ENCODE measurements around the gene AMPH. TPM values are rescaled to one million over a fixed set of nuclear protein-coding genes. Genes with fewer than 3 reads are reported as not detected.

Gene AMPH
- total and polyA plus RNA-seq, 2 of the 4 experiments (the other 2 are of a cell fraction): 3.9 to 4.8 TPM

DNA sequence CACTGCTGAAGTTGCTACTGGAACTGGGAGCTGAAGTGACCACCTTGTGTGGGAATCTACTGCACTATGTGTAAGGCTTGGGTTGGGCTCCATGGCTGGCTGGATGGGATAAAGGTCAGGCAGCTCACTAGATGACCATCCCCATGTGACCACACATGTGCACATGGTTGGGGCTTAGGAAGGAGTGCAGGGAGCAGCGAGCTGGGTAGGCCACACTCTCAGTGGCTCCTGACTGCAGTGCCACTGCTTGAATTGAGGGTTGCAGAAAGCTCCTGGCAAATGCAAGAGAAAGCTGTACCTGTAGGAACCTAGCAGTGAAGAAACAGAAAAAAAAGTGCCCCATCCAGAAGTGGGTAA lies 47.5 kb upstream of the AMPH start:
- no CpG with 5 or more reads among the region's 1 CpG for WGBS, 2 experiments (ENCODE audit: extremely low coverage in 2 of 2, insufficient read length in 1 of 2)
- H3K56ac ChIP-seq (ENCODE audit: extremely low read depth, insufficient read depth, low read length): no peak overlapping the region
- H3K9ac ChIP-seq (ENCODE audit: low read depth, low read length): no peak overlapping the region
- H3K4me3 ChIP-seq (ENCODE audit: insufficient read depth, low read depth, low read length): no peak overlapping the region
- H3K9me3 ChIP-seq (ENCODE audit: control insufficient read depth, insufficient read depth, low read length): no peaks in the 10 kb centered on the region
- no peak overlapping the region for H2BK20ac ChIP-seq (ENCODE audit: low read depth, low read length)
- no peak overlapping the region for H2AFZ ChIP-seq (replicated peaks; ENCODE audit: low read length, poor library complexity)
- DNase-seq (no peak), ATAC-seq (ENCODE audit: low read depth) (no peak)
- no peak overlapping the region for H2AK9ac ChIP-seq (replicated peaks; ENCODE audit: low read depth, low read length, poor library complexity)
- no peak for TF ChIP-seq CHD1 (IDR thresholded peaks at IDR 0.05; ENCODE audit: low read depth, low read length)
- no peak for TF ChIP-seq CEBPB (IDR thresholded peaks at IDR 0.05; ENCODE audit: low read depth, low read length)
- no peak for TF ChIP-seq MXI1 (IDR thresholded peaks at IDR 0.05; ENCODE audit: borderline replicate concordance, low read depth, low read length)
- no peak for TF ChIP-seq MAFK (IDR thresholded peaks at IDR 0.05; ENCODE audit: low read depth, low read length)
- TF ChIP-seq RCOR1 (IDR thresholded peaks at IDR 0.05; ENCODE audit: insufficient replicate concordance, low read length): no peak
- TF ChIP-seq BHLHE40 (IDR thresholded peaks at IDR 0.05; ENCODE audit: low read depth, low read length): no peak
- no peak for TF ChIP-seq SMC3 (IDR thresholded peaks at IDR 0.05; ENCODE audit: low read depth, low read length)
- TF ChIP-seq, protein P1, sequence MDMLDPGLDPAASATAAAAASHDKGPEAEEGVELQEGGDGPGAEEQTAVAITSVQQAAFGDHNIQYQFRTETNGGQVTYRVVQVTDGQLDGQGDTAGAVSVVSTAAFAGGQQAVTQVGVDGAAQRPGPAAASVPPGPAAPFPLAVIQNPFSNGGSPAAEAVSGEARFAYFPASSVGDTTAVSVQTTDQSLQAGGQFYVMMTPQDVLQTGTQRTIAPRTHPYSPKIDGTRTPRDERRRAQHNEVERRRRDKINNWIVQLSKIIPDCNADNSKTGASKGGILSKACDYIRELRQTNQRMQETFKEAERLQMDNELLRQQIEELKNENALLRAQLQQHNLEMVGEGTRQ (IDR thresholded peaks at IDR 0.05; ENCODE audit: low read depth, low read length): no peak
- no peak for TF ChIP-seq POLR2A (IDR thresholded peaks at IDR 0.05; ENCODE audit: low read depth, low read length)
- TF ChIP-seq, protein P2, sequence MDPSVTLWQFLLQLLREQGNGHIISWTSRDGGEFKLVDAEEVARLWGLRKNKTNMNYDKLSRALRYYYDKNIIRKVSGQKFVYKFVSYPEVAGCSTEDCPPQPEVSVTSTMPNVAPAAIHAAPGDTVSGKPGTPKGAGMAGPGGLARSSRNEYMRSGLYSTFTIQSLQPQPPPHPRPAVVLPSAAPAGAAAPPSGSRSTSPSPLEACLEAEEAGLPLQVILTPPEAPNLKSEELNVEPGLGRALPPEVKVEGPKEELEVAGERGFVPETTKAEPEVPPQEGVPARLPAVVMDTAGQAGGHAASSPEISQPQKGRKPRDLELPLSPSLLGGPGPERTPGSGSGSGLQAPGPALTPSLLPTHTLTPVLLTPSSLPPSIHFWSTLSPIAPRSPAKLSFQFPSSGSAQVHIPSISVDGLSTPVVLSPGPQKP (IDR thresholded peaks at IDR 0.05; ENCODE audit: borderline replicate concordance, low read depth, low read length): no peak
- TF ChIP-seq, protein P3, sequence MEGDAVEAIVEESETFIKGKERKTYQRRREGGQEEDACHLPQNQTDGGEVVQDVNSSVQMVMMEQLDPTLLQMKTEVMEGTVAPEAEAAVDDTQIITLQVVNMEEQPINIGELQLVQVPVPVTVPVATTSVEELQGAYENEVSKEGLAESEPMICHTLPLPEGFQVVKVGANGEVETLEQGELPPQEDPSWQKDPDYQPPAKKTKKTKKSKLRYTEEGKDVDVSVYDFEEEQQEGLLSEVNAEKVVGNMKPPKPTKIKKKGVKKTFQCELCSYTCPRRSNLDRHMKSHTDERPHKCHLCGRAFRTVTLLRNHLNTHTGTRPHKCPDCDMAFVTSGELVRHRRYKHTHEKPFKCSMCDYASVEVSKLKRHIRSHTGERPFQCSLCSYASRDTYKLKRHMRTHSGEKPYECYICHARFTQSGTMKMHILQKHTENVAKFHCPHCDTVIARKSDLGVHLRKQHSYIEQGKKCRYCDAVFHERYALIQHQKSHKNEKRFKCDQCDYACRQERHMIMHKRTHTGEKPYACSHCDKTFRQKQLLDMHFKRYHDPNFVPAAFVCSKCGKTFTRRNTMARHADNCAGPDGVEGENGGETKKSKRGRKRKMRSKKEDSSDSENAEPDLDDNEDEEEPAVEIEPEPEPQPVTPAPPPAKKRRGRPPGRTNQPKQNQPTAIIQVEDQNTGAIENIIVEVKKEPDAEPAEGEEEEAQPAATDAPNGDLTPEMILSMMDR (conservative IDR thresholded peaks at IDR 0.05; ENCODE audit: low read depth, low read length): no peak
- TF ChIP-seq NFE2L2 (IDR thresholded peaks at IDR 0.05; ENCODE audit: low read depth, low read length): no peak
- no peak for TF ChIP-seq RFX5 (IDR thresholded peaks at IDR 0.05; ENCODE audit: low read depth, low read length)
- TF ChIP-seq RAD21 (IDR thresholded peaks at IDR 0.05; ENCODE audit: low read length): no peak
- no peak for TF ChIP-seq MAZ (IDR thresholded peaks at IDR 0.05; ENCODE audit: borderline replicate concordance, low read depth, low read length)
- no peak for TF ChIP-seq FOS (IDR thresholded peaks at IDR 0.05; ENCODE audit: low read depth, low read length)
- intact Hi-C loops (cut with micrococcal nuclease) (no loop called here), in situ Hi-C loops (cut with MboI; ENCODE audit: low sequenced_read_pairs) (no loop called here), dilution Hi-C loops (cut with HindIII; ENCODE audit: low sequenced_read_pairs, unreplicated experiment) (no loop called here)
- H3K14ac ChIP-seq (replicated peaks; ENCODE audit: low read depth, low read length): no peak overlapping the region
- H2BK15ac ChIP-seq (ENCODE audit: low read depth, low read length): no peak overlapping the region
- no peak overlapping the region for H2BK120ac ChIP-seq (ENCODE audit: low read depth, low read length)
- H2AK5ac ChIP-seq (ENCODE audit: low read depth, low read length): no peak overlapping the region
- H3K79me1 ChIP-seq (ENCODE audit: low read depth in 1 of 2, low read length in 2 of 2): no peaks in the 10 kb centered on the region
- ChIA-PET POLR2A (ENCODE audit: unreplicated experiment) (no interaction called here), CTCF (no interaction called here)
- peaks cover 6% of the 10 kb centered on the region for H3K4me1 ChIP-seq (ENCODE audit: control insufficient read depth, insufficient read depth, low read length)
- H3K4me2 ChIP-seq (ENCODE audit: low read depth, low read length): no peak overlapping the region
- no peaks in the 10 kb centered on the region for H3K9me1 ChIP-seq (ENCODE audit: insufficient read depth, low read length)
- BruUV-seq (replicated peaks): no TSS peak
- no peak overlapping the region for H4K5ac ChIP-seq (ENCODE audit: low read depth, low read length)
- no peaks in the 10 kb centered on the region; the same call in 1 of the 2 replicates for H3K27me3 ChIP-seq (ENCODE audit: control insufficient read depth, insufficient read depth, low read length)
- H3K36me3 ChIP-seq (ENCODE audit: control insufficient read depth, insufficient read depth, low read length): no peaks in the 10 kb centered on the region
- H2BK5ac ChIP-seq (ENCODE audit: low read depth, low read length, poor library complexity, severe bottlenecking): no peak overlapping the region
- H3K18ac ChIP-seq (ENCODE audit: low read depth, low read length): no peak overlapping the region
- H3K4ac ChIP-seq (ENCODE audit: low read depth, low read length): no peak overlapping the region
- H3K27ac ChIP-seq (ENCODE audit: insufficient read depth, low read length): no peak overlapping the region
- H3K23ac ChIP-seq (ENCODE audit: low read depth, low read length): no peak overlapping the region
- no peaks in the 10 kb centered on the region for H4K20me1 ChIP-seq (ENCODE audit: insufficient read depth, low read length)
- no peak overlapping the region for H4K91ac ChIP-seq (ENCODE audit: insufficient read depth, low read depth, low read length)
- H4K8ac ChIP-seq (ENCODE audit: low read depth in 2 of 2, low read length in 2 of 2): no peak overlapping the region
